ENCODE results near the gene SIGLEC10. TPM values are rescaled to one million over a fixed set of nuclear protein-coding genes. Genes with fewer than 3 reads are reported as not detected.

Gene SIGLEC10
- total RNA-seq, 2 experiments from 2014 or later: 0.48 to 0.65 TPM

GRCh38 chr19:51365211-51365964 lies 52.1 kb downstream of the SIGLEC10 start:
- Mint-ChIP-seq H3K27ac (peak overlapping the region; percentile 96), H3K36me3 (ENCODE audit: low read depth) (peaks cover 22% of the 10 kb centered on the region), H3K4me3 (peak overlapping the region; percentile 90), H3K27me3 (no peaks in the 10 kb centered on the region), H3K9me3 (ENCODE audit: low read depth) (no peaks in the 10 kb centered on the region), H3K4me1 (peaks cover 48% of the 10 kb centered on the region)
- DNase-seq (peak; percentile 45), ATAC-seq (no peak)
- intact Hi-C loops (cut with DNase I, micrococcal nuclease): no loop called here
- CTCF ChIA-PET: interaction anchor here (0.6 to 1.2 kb wide), 4 partner anchors 19 to 663 kb away, joined by 3 to 5 read pairs (median 4); partner anchors contain the start of gene ZNF614
- POLR2A ChIA-PET: interaction anchor here (1.6 kb wide), 2 partner anchors 25 to 30 kb away, joined by 7 to 9 read pairs; no protein-coding TSS in a partner anchor

DNA sequence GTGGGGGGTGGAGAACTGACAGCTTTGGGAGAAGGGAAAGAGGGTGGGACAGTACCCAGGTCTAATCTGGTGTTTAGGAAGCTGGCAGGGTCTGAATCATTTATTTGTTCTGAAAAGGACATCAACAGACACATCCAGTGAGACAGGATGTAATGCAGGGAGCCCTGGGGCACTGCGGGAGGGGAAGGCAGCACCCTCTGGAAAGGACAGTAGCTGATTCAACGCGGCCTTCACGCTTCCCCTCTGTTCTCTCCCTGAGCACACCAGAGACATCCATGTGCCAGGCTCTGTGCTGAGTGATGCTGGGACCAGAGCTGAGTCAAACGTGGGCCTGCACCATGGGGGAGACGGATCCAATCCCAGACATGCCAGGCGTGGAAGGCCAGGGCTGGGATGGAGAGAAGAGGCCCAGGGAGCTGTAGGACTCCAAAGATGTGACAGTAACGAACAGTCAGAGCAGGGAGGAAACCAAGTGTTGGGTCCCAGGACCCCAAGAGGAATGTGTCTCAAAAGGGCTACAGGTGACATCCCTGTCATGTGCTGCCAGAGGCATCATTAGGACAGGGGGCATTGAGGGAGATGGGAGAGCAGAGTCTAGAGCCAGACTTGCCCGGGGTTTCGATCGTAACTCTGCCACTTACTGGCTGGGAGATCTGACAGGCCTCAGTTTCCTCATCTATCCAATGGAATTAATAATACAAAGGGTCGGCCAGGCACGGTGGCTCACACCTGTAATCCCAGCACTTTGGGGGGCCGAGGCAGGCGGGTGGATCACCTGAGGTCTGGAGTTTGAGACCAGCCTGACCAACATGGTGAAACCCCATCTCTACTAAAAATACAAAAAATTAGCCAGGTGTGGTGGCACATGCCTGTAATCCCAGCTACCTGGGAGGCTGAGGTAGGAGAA lies 53.0 kb downstream of the SIGLEC10 start:
- Mint-ChIP-seq H3K27me3 (no peaks in the 10 kb centered on the region), H3K4me1 (peaks cover 47% of the 10 kb centered on the region), H3K27ac (peak overlapping the region; percentile 82), H3K9me3 (ENCODE audit: low read depth) (no peaks in the 10 kb centered on the region), H3K4me3 (peak overlapping the region; percentile 46), H3K36me3 (ENCODE audit: low read depth) (peaks cover 19% of the 10 kb centered on the region)
- ATAC-seq (no peak), DNase-seq (no peak)
- ChIA-PET POLR2A (interaction anchor here (1.6 kb wide), 1 partner anchor 24 kb away, joined by 7 read pairs; no protein-coding TSS in a partner anchor), CTCF (interaction anchor here (1.1 to 1.6 kb wide), 2 partner anchors 10 to 32 kb away, joined by 3 to 6 read pairs; no protein-coding TSS in a partner anchor)
- intact Hi-C loops (cut with DNase I, micrococcal nuclease): no loop called here

GRCh38 chr19:51361239-51361638 lies 56.2 kb downstream of the SIGLEC10 start:
- Mint-ChIP-seq H3K4me1 (peaks cover 53% of the 10 kb centered on the region), H3K4me3 (no peak overlapping the region), H3K9me3 (ENCODE audit: low read depth) (peaks cover under 1% of the 10 kb centered on the region), H3K36me3 (ENCODE audit: low read depth) (peaks cover 19% of the 10 kb centered on the region), H3K27me3 (no peaks in the 10 kb centered on the region), H3K27ac (no peak overlapping the region)
- intact Hi-C loops (cut with DNase I, micrococcal nuclease): no loop called here
- POLR2A ChIA-PET: no interaction called here
- no peak for ATAC-seq
- DNase-seq: no peak
- CTCF ChIA-PET: no interaction called here

Other genes with a start within 250 kb of the SIGLEC10 start
- gene CD33, start 192.6 kb downstream of the SIGLEC10 start, total RNA-seq: under 1 TPM; 0.26 to 0.27 TPM
- not detected for gene SIGLECL1, start 166.6 kb downstream of the SIGLEC10 start, total RNA-seq
- under 1 TPM; 0.18 to 0.28 TPM for gene IGLON5, start 106.0 kb downstream of the SIGLEC10 start, total RNA-seq
- gene VSIG10L, start 75.5 kb downstream of the SIGLEC10 start, total RNA-seq: 1 to 10 TPM; 4.5 to 4.6 TPM
- 100 to 1,000 TPM; 108 to 172 TPM for gene ETFB, start 51.3 kb downstream of the SIGLEC10 start, total RNA-seq
- 1 to 10 TPM; 3.2 to 4.9 TPM for gene CLDND2, start 48.6 kb downstream of the SIGLEC10 start, total RNA-seq
- 100 to 1,000 TPM in 1 of 2 experiments, 10 to 100 TPM in 1; 92.1 to 125 TPM for gene NKG7, start 45.0 kb downstream of the SIGLEC10 start, total RNA-seq
- under 1 TPM in 1 of 2 experiments, not detected in 1; 0.27 TPM for gene LIM2, start 29.7 kb downstream of the SIGLEC10 start, total RNA-seq
- under 1 TPM in 1 of 2 experiments, not detected in 1; 0.33 TPM for gene C19orf84, start 27.1 kb downstream of the SIGLEC10 start, total RNA-seq
- gene SIGLEC8, start 40.8 kb upstream of the SIGLEC10 start, total RNA-seq: not detected
- gene CEACAM18, start 60.9 kb upstream of the SIGLEC10 start, total RNA-seq: not detected
- 1 to 10 TPM; 1.2 to 1.9 TPM for gene SIGLEC12, start 84.2 kb upstream of the SIGLEC10 start, total RNA-seq
- not detected for gene SIGLEC6, start 114.0 kb upstream of the SIGLEC10 start, total RNA-seq
- gene ZNF175, start 153.6 kb upstream of the SIGLEC10 start, total RNA-seq: 1 to 10 TPM; 5.9 to 9.6 TPM
- not detected for gene SIGLEC5, start 212.8 kb upstream of the SIGLEC10 start, total RNA-seq
- gene SIGLEC14, start 229.2 kb upstream of the SIGLEC10 start, total RNA-seq: not detected